NCI-H146 treated with DMSO at 0.1 percent for 48 hours (cell line): ENCODE results near the gene OR2T34.
"Not testable (repeated sequence)": the region's sequence is repeated elsewhere in the genome, so short reads cannot be mapped to it uniquely, and the experiment has no call there.

Source experiments
- DNase-seq: peaks from one replicate; lab custom pipeline; 2025; ENCODE audit not compliant: unreplicated experiment; lab: John Stamatoyannopoulos, UW

The OR2T34 gene

DNA sequence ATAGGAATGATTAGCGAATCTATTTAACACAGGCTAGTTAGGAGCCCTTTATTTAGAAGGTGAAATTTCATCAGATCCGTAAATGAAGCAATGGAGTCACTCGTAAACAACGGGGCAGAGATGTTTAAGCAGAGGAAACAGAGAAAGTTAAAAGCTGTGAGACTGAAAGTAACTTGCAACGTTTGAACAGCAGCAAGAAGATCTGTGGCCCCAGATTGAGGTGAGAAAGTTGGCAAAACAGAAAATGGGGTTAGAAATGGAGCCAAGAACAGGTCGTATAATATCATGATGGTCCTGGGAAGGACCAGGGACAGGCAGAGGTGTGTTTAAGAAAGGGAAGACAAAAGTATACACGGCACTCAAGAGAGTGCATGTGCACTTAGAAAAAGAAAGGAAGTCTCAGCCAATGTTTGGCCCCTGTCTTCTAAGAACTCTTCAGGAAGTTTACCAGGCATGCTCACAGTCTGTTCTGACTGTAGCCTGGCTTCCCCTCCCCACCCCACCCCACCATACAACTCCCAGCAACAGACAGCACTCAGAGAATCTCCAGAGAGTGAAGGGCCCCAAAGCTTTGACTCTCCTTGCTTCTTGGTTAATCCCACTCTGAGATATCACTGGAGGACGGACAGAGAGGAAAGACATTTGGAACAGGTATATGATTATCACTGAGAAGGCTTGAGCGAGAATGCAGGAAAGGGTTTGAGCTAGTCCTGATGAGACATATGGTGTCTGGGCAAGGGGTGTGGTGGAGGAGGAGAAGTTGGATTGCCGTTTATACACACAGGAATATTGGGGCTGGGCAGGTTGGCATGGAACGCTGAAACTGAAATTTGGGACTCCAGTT, 8.8 kb downstream of the OR2T34 start:
- DNase-seq: not testable (repeated sequence)

GRCh38 chr1:248562672-248563071, 11.9 kb downstream of the OR2T34 start, which contains the start of gene OR2T29:
OR2T29 (minus strand) TSS chr1:248562772; CDS start chr1:248559491, 3,281 bp downstream.
- DNase-seq: not testable (repeated sequence)

DNA sequence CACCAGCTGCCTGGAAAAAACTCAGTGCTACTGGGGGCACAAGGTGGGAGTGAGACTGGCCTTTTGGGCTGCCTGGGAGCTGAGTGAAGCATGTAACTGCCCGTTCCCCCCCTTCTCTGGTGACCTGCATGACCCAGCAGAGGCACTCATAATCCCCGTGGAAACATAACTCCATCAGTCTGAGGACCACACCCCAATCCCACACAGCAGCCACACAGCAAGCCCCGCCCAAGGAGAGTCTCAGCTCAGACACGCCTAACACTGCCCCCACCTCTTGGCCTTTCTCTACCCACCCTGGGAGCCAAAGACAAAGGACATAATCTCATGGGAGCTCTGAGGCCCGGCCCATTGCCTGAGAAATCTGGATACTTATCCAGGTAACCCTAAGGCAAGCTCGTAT, 23.5 kb downstream of the OR2T34 start:
- DNase-seq: not testable (repeated sequence)

- DNase-seq: not testable (repeated sequence)
Measured at GRCh38 chr1:248547383-248547782, 27.2 kb downstream of the OR2T34 start.

DNA sequence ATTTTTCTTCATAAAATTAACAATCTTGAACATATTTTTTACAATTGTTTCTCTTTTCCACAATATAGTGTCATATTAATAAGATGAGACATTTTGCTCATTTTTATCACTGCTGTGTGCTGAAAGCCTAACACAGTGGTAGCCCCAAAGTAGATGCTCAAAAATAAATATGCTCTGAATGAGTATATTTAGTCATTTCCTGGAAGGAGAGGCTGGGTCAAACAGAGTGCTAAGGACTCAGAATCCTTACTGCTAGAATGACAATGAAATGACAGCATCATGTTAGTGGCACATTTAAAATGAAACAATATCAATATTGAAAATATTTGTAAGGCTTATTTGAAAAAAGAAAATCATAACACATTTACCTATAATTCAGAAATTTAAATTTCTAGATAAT, 37.1 kb downstream of the OR2T34 start:
- not testable (repeated sequence) for DNase-seq
